BE2C (cell line): ENCODE data around the gene ST13. TPM values are rescaled to one million over a fixed set of nuclear protein-coding genes. Genes with fewer than 3 reads are reported as not detected.

Source experiments
- DNase-seq: peaks from one replicate; pipeline ENCODE4 v3.0.0-alpha.2; 2020
- H3K27me3 ChIP-seq: fragments of 250-450 bp; sonication (Bioruptor Pico); 2 replicates; pipeline ENCODE4 v1.5.1; 2020; ENCODE audit warnings: mild to moderate bottlenecking
- H3K36me3 ChIP-seq: fragments of 250-450 bp; sonication (Bioruptor Pico); 2 replicates; pipeline ENCODE4 v1.5.1; 2020; ENCODE audit warnings: mild to moderate bottlenecking
- H3K4me1 ChIP-seq: fragments of 250-450 bp; sonication (Bioruptor Pico); 2 replicates; pipeline ENCODE4 v1.5.1; 2020
- H3K4me3 ChIP-seq: 2 replicates; pipeline ENCODE4 v1.5.1; 2011; ENCODE audit warnings: low read depth, low read length
- H3K9me3 ChIP-seq: fragments of 250-450 bp; sonication (Bioruptor Pico); 2 replicates; pipeline ENCODE4 v1.5.1; 2020
- polyA plus RNA-seq: library from polyadenylated mRNA; unstranded; fragments of >200 nt; gene quantifications from one replicate; pipeline ENCODE4 v1.2.1, GENCODE V29; 2012; ENCODE audit warnings: low read depth, missing spikeins; ENCODE audit not compliant: insufficient read length, insufficient read depth
- TF ChIP-seq, protein P1 (sequence below): IDR thresholded peaks from 2 replicates; pipeline ENCODE4 v1.5.1; 2012; ENCODE audit warnings: mild to moderate bottlenecking, low read depth, low read length

The ST13 gene
- polyA plus RNA-seq = 407 TPM

- Histone ChIP-seq H3K4me3 (peak within 1 kb of the TSS; percentile 99), H3K4me1 (peaks cover 3% of the 10 kb centered on the region; the same call in 1 of the 2 replicates)
- TF ChIP-seq, protein P1, sequence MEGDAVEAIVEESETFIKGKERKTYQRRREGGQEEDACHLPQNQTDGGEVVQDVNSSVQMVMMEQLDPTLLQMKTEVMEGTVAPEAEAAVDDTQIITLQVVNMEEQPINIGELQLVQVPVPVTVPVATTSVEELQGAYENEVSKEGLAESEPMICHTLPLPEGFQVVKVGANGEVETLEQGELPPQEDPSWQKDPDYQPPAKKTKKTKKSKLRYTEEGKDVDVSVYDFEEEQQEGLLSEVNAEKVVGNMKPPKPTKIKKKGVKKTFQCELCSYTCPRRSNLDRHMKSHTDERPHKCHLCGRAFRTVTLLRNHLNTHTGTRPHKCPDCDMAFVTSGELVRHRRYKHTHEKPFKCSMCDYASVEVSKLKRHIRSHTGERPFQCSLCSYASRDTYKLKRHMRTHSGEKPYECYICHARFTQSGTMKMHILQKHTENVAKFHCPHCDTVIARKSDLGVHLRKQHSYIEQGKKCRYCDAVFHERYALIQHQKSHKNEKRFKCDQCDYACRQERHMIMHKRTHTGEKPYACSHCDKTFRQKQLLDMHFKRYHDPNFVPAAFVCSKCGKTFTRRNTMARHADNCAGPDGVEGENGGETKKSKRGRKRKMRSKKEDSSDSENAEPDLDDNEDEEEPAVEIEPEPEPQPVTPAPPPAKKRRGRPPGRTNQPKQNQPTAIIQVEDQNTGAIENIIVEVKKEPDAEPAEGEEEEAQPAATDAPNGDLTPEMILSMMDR = peak; percentile 44
Observed at GRCh38 chr22:40856513-40857308, at the start of gene ST13, which contains the start of gene XPNPEP3. ST13 (minus strand) TSS chr22:40856639; CDS start chr22:40856540, 99 bp downstream. XPNPEP3 (plus strand) TSS chr22:40857148; CDS start chr22:40857182, 34 bp downstream.

DNA sequence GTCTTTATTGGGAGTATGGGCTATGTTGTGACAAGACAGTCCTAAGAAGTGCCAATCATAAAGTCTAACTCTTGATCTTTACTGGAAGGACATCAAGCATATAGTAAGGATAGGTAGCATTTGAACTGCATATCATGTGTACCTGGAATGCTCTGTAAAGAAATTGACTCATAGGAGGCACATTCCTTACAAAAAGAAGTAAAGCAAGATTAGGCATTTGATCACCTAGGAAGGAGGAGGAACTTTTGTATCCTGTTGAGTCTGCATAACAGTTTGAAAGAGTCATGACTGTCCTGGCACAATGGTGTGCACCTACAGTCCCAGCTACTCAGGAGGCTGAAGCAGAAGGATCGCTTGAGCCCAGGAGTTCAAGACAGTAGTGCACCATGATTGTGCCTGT lies 47.7 kb upstream of the ST13 start:
- Histone ChIP-seq H3K9me3 (no peaks in the 10 kb centered on the region), H3K4me1 (peaks cover 6% of the 10 kb centered on the region), H3K4me3 (no peak overlapping the region), H3K27me3 (no peaks in the 10 kb centered on the region; the same call in 1 of the 2 replicates), H3K36me3 (peaks cover 18% of the 10 kb centered on the region)
- DNase-seq = no peak
- TF ChIP-seq, protein P1 = no peak

More at GRCh38 chr22:40856513-40857308, at the start of gene ST13, which contains the start of gene XPNPEP3:
- no peaks in the 10 kb centered on the region for H3K9me3 ChIP-seq
- H3K36me3 ChIP-seq = peaks cover 17% of the 10 kb centered on the region
- no peaks in the 10 kb centered on the region for H3K27me3 ChIP-seq
- peak; percentile 97 for DNase-seq

DNA sequence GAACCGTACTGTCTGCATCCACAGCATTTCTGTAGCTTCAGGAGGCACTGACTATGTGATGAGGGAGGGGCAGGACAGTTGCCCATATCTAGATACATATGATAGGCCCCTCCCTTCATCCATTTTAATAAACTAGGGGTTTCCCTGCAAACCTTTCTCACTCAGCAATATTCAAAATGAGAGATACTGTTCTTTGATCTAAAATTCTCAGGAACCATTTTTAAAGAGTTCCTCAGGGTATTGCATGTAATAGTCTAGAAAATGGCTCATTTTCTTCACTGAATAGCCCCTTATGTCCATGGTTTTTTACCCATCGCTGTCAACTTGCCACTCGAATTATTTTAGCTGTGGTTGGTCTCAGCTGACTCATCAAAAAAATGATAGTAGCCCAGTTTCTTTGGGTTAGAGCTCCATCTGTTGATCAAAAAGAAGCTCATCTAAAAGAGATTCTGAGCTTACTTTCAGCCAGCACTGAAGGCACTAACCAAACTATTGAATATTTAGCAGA lies 42.5 kb upstream of the ST13 start:
- Histone ChIP-seq H3K4me3 (no peak overlapping the region), H3K27me3 (no peaks in the 10 kb centered on the region), H3K4me1 (peaks cover 13% of the 10 kb centered on the region), H3K9me3 (no peaks in the 10 kb centered on the region), H3K36me3 (peaks cover 7% of the 10 kb centered on the region)
- TF ChIP-seq, protein P1 = peak; percentile 71
- no peak for DNase-seq

DNA sequence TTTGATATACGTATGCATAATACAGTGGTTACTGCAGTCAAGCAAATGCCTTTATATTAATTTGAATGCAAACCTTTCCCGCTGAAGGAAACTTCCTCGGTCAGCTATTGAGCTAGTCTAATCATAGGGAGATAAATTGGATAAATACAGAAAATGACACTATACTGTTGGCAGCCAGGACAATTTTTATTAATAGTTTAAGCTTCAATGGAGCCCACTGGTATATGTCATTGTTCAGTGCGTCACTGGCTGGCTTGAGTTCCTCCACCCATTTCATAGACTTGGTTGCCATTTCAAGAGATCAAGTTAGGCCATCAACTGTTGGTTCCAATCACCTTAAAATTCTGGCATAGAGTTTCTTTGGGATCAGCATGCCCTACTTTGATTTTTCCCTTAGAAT lies 38.0 kb upstream of the ST13 start:
- peaks cover 8% of the 10 kb centered on the region for H3K4me1 ChIP-seq
- H3K9me3 ChIP-seq = no peaks in the 10 kb centered on the region
- H3K36me3 ChIP-seq = peaks cover 21% of the 10 kb centered on the region
- H3K27me3 ChIP-seq = no peaks in the 10 kb centered on the region
- DNase-seq = no peak
- H3K4me3 ChIP-seq = no peak overlapping the region
- TF ChIP-seq, protein P1 = no peak

DNA sequence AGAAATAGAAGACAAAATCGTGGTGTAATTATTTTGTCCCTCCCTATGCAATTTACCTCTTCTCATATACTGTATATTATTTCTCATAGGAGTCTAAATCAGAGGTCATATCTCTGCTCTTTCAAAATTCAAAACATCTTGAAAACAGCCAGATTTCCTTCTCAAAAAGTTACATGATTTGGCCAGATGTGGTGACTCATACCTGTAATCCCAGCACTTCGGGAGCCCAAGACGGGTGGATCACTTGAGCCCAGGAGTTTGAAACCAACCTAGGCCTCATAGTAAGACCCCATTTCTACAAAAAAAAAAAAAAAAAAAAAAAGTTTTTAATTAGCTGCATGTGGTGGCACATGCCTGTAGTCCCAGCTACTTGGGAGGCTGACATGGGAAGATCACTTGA lies 34.4 kb upstream of the ST13 start:
- Histone ChIP-seq H3K27me3 (no peaks in the 10 kb centered on the region), H3K4me3 (no peak overlapping the region), H3K4me1 (no peaks in the 10 kb centered on the region), H3K9me3 (no peaks in the 10 kb centered on the region), H3K36me3 (peaks cover 47% of the 10 kb centered on the region)
- TF ChIP-seq, protein P1 = no peak
- no peak for DNase-seq

GRCh38 chr22:40889116-40889515 lies 32.7 kb upstream of the ST13 start:
- TF ChIP-seq, protein P1 = no peak
- Histone ChIP-seq H3K27me3 (no peaks in the 10 kb centered on the region), H3K9me3 (no peaks in the 10 kb centered on the region), H3K4me3 (no peak overlapping the region), H3K36me3 (peaks cover 54% of the 10 kb centered on the region), H3K4me1 (no peaks in the 10 kb centered on the region)
- no peak for DNase-seq
